GM10248 (cell line): ENCODE data around the gene HCRTR1.

Experiments used
- CTCF ChIA-PET: fragments of 300-600 bp; sonication (Branson Sonifier 250); formaldehyde crosslinking; extraction: SDS; loops from one replicate; lab custom pipeline; 2021; ENCODE audit warnings: antibody characterized with exemption; lab: Yijun Ruan, JAX
- POLR2A ChIA-PET: fragments of 350-650 bp; sonication (Branson Sonifier 250); formaldehyde crosslinking; extraction: SDS; loops from one replicate; lab custom pipeline; 2020; ENCODE audit warnings: antibody characterized with exemption; lab: Yijun Ruan, JAX
- DNase-seq: peaks from one replicate; pipeline ENCODE4 v3.0.0; 2012; ENCODE audit errors: extremely low spot score
- TF ChIP-seq, protein P1 (sequence below): IDR thresholded peaks from 2 replicates; pipeline ENCODE4 v1.5.1; 2012; ENCODE audit warnings: mild to moderate bottlenecking, low read depth; ENCODE audit errors: extremely low read depth, missing control alignments, control extremely low read depth

Gene HCRTR1

DNA sequence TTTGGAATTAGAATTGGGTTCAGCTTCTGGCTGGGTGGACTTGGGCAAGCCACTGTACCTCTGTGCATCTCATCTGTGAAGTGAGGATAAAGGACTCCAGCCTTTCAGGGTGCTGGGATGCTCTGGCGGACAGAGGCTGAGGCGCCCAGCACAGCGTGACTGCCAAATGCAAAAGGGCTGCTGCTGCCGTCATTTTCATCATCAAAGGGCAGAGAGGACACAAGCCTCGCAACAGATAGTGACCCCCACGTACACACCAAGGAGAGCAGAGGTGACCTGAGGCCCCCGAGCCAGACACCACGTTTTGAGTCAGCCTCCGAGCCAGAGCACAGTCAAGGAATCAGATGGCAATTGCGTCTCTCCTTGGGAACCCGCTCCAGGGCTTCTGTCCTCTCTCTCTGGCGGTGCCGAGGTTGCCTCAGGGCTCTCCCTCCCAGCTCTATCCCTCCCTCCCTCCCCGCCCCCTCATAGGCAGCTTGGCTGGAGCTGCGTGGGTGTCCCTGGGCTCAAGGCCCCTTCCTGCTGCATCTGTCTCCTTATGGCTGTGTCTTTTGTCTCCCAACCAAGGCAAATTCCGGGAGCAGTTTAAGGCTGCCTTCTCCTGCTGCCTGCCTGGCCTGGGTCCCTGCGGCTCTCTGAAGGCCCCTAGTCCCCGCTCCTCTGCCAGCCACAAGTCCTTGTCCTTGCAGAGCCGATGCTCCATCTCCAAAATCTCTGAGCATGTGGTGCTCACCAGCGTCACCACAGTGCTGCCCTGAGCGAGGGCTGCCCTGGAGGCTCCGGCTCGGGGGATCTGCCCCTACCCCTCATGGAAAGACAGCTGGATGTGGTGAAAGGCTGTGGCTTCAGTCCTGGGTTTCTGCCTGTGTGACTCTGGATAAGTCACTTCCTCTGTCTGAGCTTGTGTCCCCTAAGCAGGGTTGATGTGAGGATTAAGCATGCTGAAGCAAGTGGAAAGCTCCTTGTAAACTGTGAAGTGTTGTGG, 9.0 kb downstream of the HCRTR1 start:
- no peak for DNase-seq
- ChIA-PET POLR2A (interaction anchor here (0.5 to 0.7 kb wide), 2 partner anchors 11 to 529 kb away, joined by 4 to 5 read pairs; no protein-coding TSS in a partner anchor), CTCF (interaction anchor here (0.6 to 8.6 kb wide), 4 partner anchors 8 to 62 kb away, joined by 3 to 52 read pairs (median 4); partner anchors contain the start of gene HCRTR1)
- TF ChIP-seq, protein P1, sequence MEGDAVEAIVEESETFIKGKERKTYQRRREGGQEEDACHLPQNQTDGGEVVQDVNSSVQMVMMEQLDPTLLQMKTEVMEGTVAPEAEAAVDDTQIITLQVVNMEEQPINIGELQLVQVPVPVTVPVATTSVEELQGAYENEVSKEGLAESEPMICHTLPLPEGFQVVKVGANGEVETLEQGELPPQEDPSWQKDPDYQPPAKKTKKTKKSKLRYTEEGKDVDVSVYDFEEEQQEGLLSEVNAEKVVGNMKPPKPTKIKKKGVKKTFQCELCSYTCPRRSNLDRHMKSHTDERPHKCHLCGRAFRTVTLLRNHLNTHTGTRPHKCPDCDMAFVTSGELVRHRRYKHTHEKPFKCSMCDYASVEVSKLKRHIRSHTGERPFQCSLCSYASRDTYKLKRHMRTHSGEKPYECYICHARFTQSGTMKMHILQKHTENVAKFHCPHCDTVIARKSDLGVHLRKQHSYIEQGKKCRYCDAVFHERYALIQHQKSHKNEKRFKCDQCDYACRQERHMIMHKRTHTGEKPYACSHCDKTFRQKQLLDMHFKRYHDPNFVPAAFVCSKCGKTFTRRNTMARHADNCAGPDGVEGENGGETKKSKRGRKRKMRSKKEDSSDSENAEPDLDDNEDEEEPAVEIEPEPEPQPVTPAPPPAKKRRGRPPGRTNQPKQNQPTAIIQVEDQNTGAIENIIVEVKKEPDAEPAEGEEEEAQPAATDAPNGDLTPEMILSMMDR, result no peak

DNA sequence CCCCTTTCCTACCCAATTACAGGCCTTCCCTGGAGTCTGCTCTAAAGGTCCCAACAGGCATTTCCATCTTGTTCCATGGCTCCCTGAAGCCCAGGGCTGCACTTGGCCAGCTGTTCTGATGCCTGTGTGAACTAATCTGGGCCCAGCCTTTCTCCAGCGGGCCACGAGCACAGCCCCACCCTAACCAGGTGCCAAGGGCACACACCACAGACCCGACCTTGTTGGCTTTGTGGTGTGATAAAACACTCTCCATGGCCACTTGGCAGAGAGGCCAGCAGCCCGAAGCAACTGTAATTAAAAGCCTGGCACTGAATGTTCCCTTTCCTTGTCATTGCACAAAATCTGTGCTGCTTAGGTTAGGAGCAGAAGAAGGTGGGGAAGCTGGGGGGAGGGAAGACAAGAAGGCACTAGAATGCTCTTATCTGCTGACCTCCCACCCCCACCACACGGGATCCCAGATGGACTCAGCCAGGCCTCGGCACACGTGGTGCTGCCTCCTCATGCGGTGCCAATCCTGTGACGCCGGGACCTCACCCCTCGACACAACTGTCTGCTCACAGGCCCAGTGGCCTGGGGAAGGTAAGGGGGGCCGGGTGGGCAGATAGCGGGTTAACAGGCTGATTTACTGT, 9.9 kb downstream of the HCRTR1 start:
- ChIA-PET POLR2A (no interaction called here), CTCF (interaction anchor here (1.0 to 8.6 kb wide), 3 partner anchors 10 to 57 kb away, joined by 3 to 52 read pairs (median 3); partner anchors contain the start of genes HCRTR1 and PEF1)
- DNase-seq, result no peak
- TF ChIP-seq, protein P1, result no peak

DNA sequence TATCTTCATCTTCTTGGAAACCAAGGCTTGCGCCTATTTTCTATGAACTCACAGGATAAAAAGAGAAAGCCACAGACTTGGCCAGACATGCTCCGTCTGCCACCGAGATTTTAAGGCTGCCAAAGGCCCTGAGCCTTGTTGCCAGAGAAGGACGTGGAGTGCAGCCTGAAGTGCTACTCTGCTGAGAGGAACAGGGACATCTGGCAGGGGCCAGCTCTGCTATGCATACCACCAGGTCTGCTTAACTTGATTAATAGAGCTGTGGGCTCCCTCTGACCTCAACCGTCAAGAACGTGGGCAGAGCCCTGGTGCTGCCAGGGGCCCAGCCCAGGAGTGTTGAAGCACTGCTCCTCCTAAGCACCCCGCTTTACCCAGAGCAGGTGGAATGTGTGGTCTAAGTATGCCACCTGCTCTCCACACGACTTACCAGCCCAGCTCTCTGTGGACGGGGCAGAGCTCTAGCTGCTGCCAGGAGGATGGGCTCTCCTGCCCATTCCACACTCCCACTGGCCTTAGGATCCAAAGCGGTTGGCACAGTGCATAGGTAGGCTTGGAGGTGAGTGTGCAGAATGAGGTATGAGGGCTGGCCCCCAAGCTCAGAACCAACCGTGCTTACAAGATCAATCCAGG, 10.6 kb downstream of the HCRTR1 start:
- CTCF ChIA-PET, result interaction anchor here (1.0 to 8.6 kb wide), 2 partner anchors 11 to 17 kb away, joined by 3 to 52 read pairs; partner anchors contain the start of genes HCRTR1 and PEF1
- TF ChIP-seq, protein P1, result no peak
- POLR2A ChIA-PET, result no interaction called here
- no peak for DNase-seq

DNA sequence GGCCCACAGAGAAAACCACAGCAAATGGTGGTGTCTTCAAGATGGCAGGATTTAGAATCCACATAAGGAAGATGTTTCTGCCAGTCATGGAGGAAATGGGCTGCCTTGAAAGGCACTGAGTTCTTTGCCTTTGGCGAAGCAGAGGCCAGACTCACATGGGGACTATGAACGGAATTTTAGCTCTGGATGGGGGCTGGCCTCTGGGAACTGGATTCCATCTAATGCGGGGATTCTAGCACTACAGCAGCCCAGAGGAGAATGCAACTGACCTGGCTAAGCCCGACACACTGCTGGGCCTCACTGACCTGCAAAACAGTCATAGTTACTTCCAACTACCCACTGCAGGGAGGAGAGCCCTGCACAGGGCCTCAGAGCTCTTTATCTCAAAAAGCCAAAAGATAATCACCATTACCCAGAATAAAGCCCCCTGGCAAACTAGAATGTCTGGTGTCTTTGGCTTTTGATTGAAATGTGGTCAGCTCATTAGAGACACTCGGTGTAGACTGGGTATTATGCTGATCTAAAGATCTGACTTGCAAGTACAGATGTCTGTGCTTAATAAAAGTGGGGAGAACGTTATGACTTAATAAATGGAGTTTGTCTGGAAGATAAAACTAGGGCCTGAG, 11.6 kb downstream of the HCRTR1 start:
- POLR2A ChIA-PET, result no interaction called here
- CTCF ChIA-PET, result interaction anchor here (0.9 to 8.6 kb wide), 4 partner anchors 8 to 35 kb away, joined by 3 to 52 read pairs (median 3); partner anchors contain the start of gene HCRTR1
- TF ChIP-seq, protein P1, result no peak
- no peak for DNase-seq

DNA sequence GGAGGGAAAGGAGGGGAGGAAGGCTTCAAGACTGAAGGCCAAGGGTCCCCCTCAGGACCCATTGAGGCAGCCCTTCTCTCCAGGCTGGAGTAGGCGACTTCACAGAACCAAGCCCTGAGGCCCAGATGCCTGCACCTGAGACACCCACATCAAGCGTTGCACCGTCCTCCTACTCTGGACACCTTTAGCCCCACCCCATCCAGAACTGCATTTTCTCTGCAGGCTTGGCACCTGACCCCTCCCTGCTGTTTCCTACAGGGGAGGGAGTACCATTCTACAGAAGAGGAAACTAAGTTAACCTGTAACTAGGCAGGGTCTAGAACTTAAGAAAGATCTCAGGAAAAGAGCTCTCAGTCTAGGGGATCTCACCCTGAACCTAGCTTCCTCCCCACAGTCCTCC, 15.2 kb downstream of the HCRTR1 start:
- TF ChIP-seq, protein P1, result no peak

More for the DNA sequence above, 15.2 kb downstream of the HCRTR1 start:
- POLR2A ChIA-PET, result no interaction called here
- CTCF ChIA-PET, result interaction anchor here (0.9 to 8.6 kb wide), 4 partner anchors 9 to 20 kb away, joined by 3 to 52 read pairs (median 12); partner anchors contain the start of genes HCRTR1 and PEF1
- DNase-seq, result no peak
